ENCODE data around the gene SMYD3. TPM values are rescaled to one million over a fixed set of nuclear protein-coding genes. Genes with fewer than 3 reads are reported as not detected.
A peak's percentile ranks its signal among the peaks of the same experiment; 100 is the strongest.

The SMYD3 gene
- total RNA-seq, 1 donor, result 171 TPM

DNA sequence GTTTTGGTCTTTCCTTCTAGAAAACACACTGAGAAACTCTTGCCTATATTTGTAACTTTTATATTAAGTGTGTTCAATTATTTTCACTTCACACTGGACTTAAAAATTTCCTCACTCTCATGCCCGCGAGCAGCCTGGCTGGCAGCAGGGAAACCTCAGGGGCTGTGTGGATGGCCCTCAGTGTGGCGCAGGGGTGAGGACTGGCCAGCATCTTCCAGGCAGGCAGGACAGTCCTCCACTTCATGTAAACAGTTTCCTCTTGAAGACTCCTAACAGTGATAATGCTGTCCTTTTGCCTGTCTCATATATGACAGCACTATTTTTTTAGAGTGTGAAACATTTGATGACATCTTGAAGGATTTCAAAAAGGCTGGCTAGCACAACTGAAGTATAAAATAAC, 733.7 kb downstream of the SMYD3 start:
- H3K36me3 ChIP-seq (ENCODE audit: insufficient read depth, low read length), result no peaks in the 10 kb centered on the region
- H3K4me1 ChIP-seq (ENCODE audit: insufficient read depth, low read length), result peaks cover 28% of the 10 kb centered on the region
- H3K27ac ChIP-seq (ENCODE audit: low read depth, low read length), result no peak overlapping the region
- no peak overlapping the region for H3K4me2 ChIP-seq (ENCODE audit: insufficient read depth, low read length)
- no peaks in the 10 kb centered on the region for H3K27me3 ChIP-seq (ENCODE audit: insufficient read depth, low read length)
- TF ChIP-seq, protein P1, sequence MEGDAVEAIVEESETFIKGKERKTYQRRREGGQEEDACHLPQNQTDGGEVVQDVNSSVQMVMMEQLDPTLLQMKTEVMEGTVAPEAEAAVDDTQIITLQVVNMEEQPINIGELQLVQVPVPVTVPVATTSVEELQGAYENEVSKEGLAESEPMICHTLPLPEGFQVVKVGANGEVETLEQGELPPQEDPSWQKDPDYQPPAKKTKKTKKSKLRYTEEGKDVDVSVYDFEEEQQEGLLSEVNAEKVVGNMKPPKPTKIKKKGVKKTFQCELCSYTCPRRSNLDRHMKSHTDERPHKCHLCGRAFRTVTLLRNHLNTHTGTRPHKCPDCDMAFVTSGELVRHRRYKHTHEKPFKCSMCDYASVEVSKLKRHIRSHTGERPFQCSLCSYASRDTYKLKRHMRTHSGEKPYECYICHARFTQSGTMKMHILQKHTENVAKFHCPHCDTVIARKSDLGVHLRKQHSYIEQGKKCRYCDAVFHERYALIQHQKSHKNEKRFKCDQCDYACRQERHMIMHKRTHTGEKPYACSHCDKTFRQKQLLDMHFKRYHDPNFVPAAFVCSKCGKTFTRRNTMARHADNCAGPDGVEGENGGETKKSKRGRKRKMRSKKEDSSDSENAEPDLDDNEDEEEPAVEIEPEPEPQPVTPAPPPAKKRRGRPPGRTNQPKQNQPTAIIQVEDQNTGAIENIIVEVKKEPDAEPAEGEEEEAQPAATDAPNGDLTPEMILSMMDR (IDR thresholded peaks at IDR 0.05; ENCODE audit: extremely low read depth, low read depth, low read length), result no peak
- H2AFZ ChIP-seq (ENCODE audit: low read length), result no peak overlapping the region
- no peaks in the 10 kb centered on the region for H4K20me1 ChIP-seq (ENCODE audit: insufficient read depth, low read length)
- H3K9me3 ChIP-seq (ENCODE audit: low read depth, low read length), result no peaks in the 10 kb centered on the region
- no peak for DNase-seq (ENCODE audit: insufficient read length, low spot score, missing footprints)
- no peak overlapping the region for H3K4me3 ChIP-seq (ENCODE audit: insufficient read depth, low read length)
- H3K79me2 ChIP-seq (ENCODE audit: insufficient read depth, low read length), result no peaks in the 10 kb centered on the region

DNA sequence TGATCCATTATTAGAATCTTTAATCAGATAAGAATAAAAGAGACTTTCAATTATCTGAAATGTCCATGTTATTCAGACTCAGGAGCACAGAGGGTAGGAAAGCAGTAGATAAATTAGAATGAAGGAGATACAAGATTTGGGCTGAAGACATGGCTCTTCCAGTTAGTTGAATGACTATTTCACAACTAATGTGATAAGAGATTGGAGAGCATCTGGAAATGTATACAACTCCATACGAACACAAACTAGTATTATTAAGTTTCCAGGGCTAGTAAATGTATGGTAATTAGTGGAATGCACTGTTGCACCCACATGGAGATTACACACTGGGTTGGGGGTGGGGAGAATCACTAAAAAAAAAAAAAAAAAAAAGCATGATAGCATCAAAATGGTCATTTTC, 734.3 kb downstream of the SMYD3 start:
- Histone ChIP-seq H3K4me2 (ENCODE audit: insufficient read depth, low read length) (no peak overlapping the region), H2AFZ (ENCODE audit: low read length) (no peak overlapping the region), H4K20me1 (ENCODE audit: insufficient read depth, low read length) (no peaks in the 10 kb centered on the region), H3K79me2 (ENCODE audit: insufficient read depth, low read length) (no peaks in the 10 kb centered on the region), H3K27me3 (ENCODE audit: insufficient read depth, low read length) (no peaks in the 10 kb centered on the region), H3K9me3 (ENCODE audit: low read depth, low read length) (no peaks in the 10 kb centered on the region), H3K27ac (ENCODE audit: low read depth, low read length) (peak overlapping the region; percentile 62), H3K4me3 (ENCODE audit: insufficient read depth, low read length) (no peak overlapping the region), H3K36me3 (ENCODE audit: insufficient read depth, low read length) (no peaks in the 10 kb centered on the region), H3K4me1 (ENCODE audit: insufficient read depth, low read length) (peaks cover 28% of the 10 kb centered on the region)
- no peak for DNase-seq (ENCODE audit: insufficient read length, low spot score, missing footprints)
- TF ChIP-seq, protein P1 (IDR thresholded peaks at IDR 0.05; ENCODE audit: extremely low read depth, low read depth, low read length), result no peak

DNA sequence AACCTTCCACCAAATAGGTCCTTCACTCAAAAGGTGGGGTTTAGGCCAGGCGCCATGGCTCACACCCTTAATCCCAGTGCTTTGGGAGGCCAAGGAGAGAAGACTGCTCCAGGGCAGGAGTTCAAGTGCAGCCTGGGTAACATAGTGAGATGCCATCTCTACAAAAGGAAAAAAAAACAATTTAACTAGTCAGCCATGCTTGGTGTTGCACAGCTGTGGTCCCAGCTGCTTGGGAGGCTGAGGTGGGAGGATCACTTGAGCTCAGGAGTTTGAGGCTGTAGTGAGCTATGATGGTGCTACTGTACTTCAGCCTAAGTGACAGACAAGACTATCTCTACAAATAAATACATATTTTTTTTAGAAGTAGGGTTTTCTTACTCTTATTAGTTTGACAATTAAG, 734.8 kb downstream of the SMYD3 start:
- peak overlapping the region; percentile 62 for H3K27ac ChIP-seq (ENCODE audit: low read depth, low read length)
- H3K9me3 ChIP-seq (ENCODE audit: low read depth, low read length), result no peaks in the 10 kb centered on the region
- no peaks in the 10 kb centered on the region for H4K20me1 ChIP-seq (ENCODE audit: insufficient read depth, low read length)
- peak overlapping the region; percentile 56 for H2AFZ ChIP-seq (ENCODE audit: low read length)
- no peak for DNase-seq (ENCODE audit: insufficient read length, low spot score, missing footprints)
- H3K27me3 ChIP-seq (ENCODE audit: insufficient read depth, low read length), result no peaks in the 10 kb centered on the region
- peak overlapping the region; percentile 55 for H3K4me2 ChIP-seq (ENCODE audit: insufficient read depth, low read length)
- H3K4me1 ChIP-seq (ENCODE audit: insufficient read depth, low read length), result peaks cover 28% of the 10 kb centered on the region
- no peaks in the 10 kb centered on the region for H3K79me2 ChIP-seq (ENCODE audit: insufficient read depth, low read length)
- H3K4me3 ChIP-seq (ENCODE audit: insufficient read depth, low read length), result no peak overlapping the region
- H3K36me3 ChIP-seq (ENCODE audit: insufficient read depth, low read length), result no peaks in the 10 kb centered on the region
- TF ChIP-seq, protein P1 (IDR thresholded peaks at IDR 0.05; ENCODE audit: extremely low read depth, low read depth, low read length), result no peak

DNA sequence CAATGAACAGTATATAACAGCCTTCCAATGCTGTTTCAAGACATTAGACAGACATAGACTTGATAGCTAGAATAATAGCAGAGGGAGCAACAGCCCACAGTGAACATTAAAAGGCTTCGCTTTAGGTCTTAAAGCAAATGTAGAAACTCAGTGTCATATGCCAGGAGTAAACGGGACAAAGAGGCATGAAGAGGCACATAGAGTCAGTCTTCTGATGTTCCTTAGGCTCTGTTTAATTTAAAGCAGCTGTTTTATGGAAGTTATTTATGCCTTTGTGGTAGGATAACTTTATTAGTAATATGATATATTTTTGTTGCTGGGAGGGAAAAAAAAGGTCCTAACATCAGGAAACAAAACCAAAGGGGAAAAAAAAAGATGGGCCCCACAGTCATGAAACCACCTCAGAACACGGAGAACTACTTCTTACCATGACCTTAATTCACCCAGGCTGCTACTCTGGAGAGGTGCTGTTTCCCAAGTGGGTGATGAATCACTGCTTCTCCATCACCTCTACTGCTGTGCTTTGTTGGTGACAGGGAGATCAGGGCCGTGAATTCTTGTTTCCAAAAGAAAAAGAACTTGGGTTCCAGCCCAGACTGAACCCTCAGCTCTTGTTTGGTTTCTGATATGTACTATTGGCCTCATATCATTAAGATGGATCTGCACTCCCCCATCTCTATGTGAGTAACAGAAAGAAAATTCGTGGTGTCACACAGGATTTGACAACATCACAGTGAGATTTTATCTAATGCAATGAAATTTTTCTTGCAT, 735.4 kb downstream of the SMYD3 start:
- Histone ChIP-seq H3K36me3 (ENCODE audit: insufficient read depth, low read length) (peaks cover under 1% of the 10 kb centered on the region), H3K4me3 (ENCODE audit: insufficient read depth, low read length) (no peak overlapping the region), H2AFZ (ENCODE audit: low read length) (no peak overlapping the region), H3K27ac (ENCODE audit: low read depth, low read length) (peak overlapping the region; percentile 62), H4K20me1 (ENCODE audit: insufficient read depth, low read length) (no peaks in the 10 kb centered on the region), H3K4me2 (ENCODE audit: insufficient read depth, low read length) (peak overlapping the region; percentile 55), H3K79me2 (ENCODE audit: insufficient read depth, low read length) (no peaks in the 10 kb centered on the region), H3K4me1 (ENCODE audit: insufficient read depth, low read length) (peaks cover 28% of the 10 kb centered on the region), H3K27me3 (ENCODE audit: insufficient read depth, low read length) (no peaks in the 10 kb centered on the region), H3K9me3 (ENCODE audit: low read depth, low read length) (no peaks in the 10 kb centered on the region)
- TF ChIP-seq, protein P1 (IDR thresholded peaks at IDR 0.05; ENCODE audit: extremely low read depth, low read depth, low read length), result no peak
- DNase-seq (ENCODE audit: insufficient read length, low spot score, missing footprints), result peak; percentile 80
